Inferior parietal cortex (tissue), 1 donor: ENCODE measurements around the gene EMX1.

Source experiments
- DNase-seq: peaks from one replicate; pipeline ENCODE4 v3.0.0-alpha.2; 2016; ENCODE audit errors: extremely low spot score

Gene EMX1

DNA sequence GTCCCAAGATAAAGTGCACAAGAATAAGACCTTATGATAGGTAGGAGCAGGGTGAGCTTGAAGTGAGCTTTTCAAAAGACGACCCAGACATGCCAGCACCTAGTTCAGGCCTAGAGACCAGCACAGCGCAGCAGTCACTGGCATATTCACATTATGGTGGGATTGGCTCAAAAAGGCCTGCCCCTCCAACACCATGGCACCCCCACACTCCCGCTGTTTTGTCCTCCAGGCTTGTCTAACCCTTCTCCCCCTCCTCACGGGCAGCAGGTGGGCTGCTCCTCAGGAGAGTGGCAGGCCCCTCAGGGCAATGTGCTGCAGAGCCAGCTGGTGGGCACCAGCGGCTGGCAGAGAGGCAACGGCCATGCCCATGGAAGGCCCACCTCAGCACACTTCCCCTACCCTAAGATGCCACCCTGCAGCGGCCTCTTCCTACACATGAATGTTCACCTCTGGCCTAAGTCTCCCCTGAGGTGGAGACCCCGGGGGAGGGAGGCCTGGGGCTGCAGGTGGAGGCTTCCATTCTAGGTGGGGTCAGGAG, 25.6 kb downstream of the EMX1 start:
- DNase-seq = no peak

DNA sequence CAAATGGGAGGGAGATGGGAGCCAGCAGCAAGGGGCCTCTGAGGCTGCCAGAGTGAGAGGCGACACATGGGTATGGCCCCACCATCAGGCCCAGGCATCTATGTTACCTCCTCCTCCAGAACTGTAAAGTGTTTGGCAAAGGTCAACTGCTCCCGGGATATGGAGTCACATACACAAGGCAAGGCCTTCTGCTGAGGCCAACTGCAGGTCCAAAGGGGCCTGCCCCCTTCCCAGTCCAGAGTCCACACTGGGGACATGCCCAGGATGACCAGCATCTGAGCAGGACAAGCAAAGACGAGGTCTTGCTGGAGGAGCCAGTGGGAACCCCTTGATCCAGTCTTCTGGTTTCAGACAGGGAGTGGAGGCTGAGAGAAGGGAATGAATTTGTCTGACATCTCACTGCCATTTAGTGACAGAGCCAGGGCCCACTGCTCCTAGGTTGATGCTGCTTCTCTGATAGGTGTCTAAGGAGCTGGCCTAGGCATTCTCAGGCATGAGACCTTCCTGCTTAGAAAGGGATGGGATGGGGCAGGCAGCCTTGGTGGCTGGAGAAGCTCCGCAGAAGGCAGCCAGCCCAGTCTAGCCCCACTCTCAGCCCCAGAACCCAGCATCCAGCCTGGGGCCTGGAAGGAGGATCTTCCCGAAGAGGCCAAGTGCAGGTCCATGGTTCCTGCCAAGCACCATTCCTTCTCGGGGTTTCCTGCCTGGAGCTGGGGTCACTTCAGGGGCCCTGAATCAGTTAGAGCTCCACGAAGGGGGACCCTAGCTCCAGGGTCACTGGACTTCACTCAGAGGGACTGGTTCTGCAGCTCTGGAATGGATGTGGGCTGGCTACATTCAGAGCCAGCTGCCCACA, 26.4 kb downstream of the EMX1 start:
- DNase-seq = no peak

DNA sequence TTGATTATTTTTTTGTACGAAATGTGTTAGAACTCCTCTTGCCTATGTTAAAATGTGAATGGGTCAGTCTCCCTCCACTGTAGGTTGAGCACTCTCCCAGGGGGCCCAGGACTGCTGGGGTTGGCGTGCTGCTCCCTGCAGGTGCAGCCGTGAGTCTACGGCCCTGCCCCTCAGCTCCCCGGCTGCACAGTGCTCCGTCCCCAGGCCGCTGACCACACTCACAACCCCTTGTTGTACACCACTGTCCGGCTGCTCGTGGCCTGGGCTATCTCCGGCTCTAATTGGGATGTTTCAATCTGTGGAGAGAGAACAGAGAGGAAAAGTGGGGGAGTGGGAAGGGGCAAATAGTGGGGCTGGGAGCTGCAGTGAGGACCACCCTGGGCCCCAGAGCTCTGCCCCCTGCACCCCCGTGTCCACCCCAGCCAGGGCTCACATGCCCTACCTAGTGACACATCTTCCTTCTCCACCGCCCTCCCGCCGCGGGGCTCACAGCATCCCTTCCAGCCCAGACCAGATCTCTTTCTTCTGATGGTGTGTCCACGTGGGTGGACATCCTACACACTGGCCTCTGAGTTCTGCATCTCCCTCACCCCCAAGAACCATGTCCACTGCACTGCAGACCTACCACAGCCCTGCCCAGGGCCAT, 27.6 kb downstream of the EMX1 start:
- DNase-seq = no peak

DNA sequence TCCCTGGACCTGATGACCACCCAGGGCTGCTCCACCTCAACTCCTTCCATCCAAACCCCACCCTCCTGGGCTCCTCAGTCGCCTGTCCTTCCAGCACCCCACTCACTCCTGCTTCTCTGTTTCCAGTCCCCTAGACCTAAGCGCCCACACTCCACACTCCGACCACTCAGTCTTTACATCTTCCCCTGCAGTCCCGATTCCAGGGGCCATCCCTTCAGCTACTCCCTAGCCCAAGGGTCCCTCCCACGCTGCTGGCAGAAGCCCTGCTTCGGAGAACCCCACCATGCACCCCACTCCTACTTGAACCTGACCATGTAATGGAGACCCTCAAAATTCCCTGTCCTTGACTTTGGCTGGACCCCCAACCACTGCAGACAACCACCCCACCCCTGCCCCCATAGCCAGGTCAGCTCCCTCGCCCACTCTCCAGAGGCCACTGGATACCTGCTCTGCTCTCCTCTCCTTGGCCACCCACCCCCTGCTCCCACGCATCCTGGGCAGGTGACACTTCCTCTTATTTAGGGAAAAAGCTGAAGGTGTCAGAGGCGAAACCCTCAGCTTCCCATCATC, 28.2 kb downstream of the EMX1 start:
- no peak for DNase-seq

DNA sequence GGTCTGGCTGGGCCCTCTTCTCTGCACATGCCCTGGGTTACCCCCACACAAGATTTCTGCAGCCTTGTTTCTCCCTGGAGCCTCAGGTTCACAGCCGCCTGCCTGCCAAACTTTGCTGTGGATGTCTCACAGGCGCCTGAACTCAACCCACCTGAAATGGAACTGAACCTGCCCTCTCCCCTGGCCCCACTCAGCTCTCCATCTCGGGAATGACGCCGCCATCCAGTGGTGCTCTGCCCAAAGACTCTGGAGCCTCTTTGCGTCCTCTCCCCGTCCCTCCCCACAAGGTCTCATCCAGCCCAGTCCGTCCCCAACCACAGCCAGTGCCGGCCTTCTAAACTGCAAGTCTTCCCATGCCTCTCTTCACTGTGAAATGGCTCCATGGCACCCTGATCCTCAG, 29.1 kb downstream of the EMX1 start:
- DNase-seq = no peak

DNA sequence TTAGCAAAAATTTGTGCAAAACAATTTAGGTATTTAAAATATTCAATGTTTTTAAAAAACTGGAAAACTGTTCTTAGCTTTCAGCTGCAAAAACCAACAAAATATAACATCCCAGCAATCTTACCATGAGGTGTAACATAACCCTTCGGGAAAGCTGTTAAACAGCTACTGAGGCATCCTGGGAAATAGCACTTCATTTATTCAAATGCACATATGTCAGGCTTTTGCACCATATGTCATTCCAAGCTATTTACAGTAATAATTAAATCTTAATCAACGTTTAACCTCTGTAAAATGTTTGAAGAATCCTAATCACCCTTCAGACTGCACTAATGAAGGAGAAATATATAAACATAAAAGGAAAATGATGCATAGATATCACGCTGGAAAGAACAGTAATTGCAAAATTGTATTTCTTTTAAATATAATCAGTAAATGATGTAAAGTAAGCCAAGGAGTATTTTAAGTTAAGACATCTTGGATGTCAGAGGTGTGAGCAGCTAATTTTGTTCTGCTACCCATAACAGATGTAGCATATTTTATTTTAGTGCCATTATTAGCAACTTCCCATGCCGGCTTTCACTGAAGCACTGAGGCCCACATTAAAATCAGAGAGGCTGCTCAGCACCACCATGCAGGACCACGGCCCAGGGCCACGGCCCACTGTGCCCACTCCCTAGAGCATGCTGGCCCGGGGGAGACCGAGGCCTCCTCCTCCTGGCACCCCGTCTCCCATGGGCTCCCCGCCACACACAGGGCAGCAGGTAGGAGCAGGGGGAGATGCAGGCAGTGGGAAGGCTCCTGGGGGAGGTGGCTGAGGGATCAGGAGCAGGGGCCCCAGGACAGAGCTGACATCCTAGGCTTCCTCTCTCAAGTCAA, 30.9 kb downstream of the EMX1 start:
- peak; percentile 53 for DNase-seq

DNA sequence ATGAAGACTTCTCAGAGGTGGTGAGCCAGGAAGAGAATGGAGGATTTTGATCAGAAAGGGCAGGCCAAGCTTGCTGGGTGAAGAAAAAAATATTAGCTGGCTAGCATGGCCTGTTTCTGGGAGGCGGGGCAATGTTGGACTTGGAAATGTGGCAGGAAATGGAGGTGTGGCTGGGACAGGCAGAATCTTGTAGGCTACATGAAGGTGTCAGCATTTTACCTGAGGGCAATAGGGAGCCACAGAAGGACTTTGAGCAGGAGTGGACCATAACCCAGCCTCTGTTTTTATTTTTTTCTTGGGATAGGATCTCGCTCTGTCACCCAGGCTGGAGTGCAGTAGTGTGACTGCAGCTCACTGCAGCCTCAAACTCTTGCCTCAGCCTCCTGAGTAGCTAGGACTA, 31.7 kb downstream of the EMX1 start:
- DNase-seq = no peak

DNA sequence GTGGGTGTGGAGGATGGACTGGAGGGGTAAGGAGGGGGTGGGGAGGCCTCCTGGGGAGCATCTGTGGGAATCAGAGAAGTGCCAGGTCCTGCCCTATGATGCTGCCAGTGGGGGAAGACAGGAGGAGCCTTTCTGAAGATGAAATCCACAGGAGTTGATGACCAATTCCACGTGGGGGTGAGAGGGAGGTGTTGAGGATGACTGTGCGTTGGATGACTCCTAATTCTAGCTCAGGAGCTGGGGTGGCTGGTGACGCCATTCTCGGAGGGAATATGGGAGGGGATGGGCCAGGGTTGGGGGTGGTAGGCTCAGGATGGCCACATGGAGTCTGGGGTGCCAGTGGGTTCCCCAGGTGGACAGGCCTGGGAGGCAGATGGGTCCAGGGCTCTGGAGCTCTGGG, 32.3 kb downstream of the EMX1 start:
- DNase-seq = no peak

DNA sequence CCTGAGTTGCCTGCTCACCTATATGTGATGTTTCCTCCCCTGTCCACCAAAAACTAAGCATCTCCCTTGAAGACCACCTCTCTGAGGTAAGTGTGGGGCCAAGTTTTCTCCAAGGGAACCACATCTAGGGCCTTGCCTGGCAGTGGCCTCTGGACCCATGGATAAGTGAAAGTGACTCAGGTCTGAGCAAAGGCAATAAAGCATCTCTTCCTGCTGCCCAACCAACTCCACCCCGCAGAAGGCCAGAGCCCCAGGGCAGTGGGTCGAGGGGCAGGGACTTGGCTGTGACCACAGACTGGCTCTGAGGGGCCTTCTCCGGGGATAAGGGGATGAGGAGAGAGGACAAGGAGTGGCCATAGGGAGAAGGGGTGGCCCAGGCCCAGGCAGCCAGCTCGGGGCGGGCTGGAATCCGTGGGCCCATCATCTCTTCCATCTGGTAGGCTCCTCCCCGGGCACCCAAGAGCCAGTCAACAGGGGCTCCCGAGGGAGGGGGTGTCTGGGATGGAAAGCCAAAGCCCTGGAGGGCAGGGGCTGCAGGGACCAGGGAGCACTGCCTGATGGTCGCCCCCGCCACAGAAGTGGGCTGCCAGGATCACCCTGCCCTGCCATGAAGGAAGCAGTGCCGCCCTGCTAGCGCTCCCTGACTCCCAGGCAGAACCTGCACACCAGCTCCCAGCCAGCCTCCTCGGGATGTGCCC, 33.4 kb downstream of the EMX1 start:
- no peak for DNase-seq

DNA sequence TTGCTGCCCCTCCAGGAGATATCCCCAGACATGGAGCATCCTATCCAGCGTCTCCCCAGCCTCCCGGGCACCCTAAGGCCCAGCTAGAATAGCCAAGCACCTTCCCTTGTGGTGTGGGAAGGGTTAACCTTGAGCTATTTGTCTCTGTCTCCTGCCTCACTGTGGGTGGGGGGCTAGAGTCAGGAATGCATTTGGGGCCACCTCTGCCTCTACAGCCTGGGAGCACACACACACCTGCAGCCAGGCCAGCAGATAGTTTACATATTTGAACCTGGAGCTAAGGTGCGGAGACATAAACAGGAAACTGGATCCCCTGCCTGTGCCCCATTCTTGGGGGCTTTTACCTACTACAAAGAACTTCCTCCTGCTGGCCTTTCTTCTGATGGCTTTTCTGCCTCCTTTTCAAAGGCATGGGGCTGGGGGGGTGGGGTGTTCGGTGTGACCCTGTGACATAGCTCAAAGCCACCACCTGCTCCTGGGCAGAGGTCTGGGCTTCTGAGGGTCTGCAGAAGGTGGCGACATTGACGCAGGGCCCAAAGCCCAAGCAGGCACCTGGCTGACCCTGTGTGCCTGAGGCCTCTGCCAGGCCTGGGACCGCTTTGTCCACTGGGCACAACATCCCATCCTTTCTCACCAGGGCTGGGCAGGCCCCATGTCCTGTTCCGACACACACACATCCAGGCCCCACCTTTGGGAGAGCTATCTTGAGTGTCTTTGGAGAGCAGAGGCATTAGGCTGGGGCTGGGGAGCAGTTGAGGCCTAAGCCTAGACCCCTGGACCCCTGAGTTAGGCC, 34.2 kb downstream of the EMX1 start:
- no peak for DNase-seq

DNA sequence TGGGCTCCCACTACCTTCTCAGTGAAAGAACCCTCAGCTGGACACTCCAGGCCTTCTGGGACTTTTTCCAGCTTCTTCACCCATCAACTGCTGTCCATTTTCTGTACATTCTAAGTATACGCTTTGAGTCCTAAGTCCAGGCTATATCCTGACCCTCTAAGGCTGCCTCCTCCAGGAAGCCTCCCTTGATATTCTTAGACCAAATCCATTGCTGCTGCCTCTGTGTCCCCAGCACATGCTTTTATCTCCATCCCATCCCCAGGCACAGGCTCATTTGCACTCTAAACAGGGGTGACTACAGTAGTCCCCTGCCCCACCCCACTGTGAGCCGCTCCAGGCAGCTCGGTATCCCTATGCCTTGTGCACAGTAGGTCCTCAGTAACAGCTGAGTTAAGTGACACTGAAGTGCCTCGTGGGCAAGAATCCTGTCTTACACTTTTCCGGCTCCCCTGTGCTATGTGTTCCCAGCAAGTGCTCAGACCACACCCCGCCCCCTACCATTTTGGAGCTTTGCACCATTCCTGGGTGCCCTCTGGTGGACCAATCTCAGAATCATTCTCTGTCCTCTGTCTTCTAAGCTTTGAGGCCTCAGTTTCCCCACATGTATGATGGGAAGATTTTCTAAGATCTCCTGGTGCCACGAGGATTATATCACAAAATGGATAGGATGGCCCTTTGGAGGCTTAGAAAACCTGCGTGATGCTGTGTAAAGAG, 34.9 kb downstream of the EMX1 start:
- no peak for DNase-seq

DNA sequence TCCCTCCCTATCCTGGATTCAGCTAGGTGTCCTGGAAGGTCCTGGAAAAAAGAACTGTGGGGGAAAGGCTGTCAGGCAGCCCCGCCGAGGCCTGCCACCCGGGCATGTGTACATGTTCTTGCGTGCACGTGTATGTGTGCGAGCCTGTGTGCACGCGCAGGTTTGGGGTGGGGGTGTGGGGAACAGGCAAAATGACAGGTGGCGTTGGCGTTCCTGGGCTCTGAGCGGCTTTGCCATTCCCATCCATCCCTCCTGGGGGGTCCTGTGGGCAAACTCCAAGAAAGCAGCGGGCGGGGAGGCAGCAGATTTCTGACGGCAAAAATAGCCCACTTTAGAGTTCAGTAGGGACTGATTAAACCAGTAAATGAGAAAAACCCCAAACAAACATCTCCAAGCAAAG, 35.6 kb downstream of the EMX1 start:
- no peak for DNase-seq

DNA sequence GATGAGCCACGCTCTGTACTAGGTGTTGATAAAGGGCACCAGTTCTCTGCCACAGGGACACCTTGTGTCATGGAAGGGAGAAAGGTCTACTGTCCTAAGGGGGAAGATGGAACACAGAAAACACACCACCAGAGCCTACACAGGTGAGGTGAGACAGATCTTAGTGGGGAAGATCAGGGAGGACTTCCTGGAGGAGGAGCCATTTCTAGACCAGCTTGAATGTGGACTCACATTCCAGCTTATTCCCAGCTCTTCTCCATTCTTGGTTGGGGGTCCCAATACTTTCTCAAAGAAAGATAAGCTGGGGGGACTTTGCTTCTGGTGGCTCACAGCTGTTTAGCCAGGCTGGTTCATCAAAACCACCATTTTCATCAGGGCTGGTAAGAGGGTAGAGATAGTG, 36.2 kb downstream of the EMX1 start:
- no peak for DNase-seq

DNA sequence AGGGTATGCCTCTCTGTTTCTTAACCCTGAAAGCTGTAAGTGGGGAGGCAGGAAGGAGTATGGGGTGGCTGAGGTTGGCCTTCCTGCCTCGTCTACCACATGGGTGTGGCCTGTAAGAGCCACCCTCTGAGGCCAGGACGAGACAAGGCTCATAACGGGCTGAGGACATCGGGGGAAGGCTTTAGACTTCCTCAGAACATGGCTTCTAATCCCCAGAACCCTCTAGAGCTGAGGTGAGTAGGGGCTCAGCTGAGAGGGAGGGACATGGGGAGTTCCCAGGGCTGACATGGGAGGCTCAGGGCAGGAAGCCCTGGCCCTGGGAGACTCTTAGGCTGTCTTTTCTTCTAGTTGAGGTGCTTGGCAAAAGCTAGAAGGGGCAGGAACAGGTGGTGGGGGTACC, 36.7 kb downstream of the EMX1 start:
- no peak for DNase-seq

DNA sequence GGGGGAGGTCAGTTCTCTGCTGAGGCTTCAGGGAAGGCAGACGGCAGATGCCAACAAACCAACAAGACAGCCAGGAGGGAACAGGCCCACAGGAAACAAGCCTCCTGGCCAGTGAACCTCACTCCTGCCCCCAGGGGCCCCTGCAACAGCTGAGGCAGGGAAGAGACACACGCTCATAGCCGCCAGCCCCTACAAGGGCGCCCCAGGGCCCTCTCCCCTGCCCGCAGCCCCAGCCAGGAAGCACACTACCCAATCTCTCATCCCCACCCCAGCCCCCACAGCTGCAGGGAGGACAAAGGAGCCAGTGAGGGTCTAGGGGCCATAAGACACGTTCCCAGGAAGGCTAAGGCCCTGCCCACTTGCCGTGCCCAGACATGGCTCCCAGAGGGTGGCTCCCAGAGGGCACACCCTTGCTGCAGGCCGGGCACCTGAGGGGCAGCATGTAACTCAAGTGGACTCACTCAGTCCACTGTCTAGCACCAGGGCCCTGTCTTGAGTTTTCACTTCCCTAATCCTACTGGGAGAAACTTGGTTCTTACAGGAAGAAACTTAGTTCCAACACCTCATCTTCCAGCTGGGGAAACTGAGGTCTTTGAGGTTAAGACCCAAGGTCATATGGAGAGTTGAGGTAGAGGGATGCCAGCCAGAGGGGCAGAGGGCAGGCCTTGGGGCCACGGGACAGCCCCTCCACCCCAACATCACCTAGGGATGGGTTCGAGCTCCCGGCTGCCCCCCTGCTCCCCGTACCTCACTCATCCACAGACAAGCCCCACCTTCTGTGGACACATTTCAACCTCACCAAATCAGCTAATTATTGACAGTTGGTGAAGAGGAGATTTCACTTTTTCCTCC, 37.3 kb downstream of the EMX1 start:
- DNase-seq = no peak

DNA sequence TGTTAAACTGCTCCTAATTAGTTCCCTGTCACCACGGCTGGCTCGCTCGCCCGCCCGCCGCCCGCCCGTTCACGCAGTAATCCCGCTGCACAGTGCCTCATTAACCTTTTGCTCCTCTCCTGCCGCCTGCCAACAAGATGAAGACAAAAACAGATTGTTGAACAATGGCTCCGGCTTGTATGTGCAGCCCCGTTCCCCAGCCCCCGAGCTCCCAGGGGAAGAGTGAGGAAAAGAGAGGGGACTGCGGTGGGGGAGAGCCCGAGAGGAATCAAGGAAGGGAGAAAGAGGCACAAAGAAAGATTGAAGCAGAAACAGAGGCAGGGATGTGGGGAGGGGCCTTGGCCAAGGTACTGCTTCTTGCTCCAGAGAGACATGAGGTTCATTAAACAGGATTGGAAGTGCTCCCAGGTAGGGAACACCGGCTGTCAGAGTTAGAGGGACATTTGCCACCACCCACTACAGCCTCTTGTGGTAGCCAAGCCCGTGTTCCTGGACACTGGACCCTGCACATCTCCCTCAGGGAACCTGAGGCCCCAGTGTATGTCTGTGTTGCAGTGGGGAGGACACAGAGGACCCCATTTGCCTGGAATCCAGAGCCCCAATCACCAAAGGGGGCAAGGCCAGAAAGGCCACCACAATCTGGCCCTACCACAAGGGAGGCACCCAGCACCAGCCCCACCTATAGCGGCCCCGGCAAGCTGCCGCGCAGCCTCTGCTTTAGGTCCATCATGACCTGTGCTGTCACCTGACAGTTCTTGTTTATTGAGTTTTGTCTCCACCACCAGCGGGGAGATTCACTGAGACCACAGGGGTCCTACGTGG, 38.1 kb downstream of the EMX1 start:
- DNase-seq = no peak

DNA sequence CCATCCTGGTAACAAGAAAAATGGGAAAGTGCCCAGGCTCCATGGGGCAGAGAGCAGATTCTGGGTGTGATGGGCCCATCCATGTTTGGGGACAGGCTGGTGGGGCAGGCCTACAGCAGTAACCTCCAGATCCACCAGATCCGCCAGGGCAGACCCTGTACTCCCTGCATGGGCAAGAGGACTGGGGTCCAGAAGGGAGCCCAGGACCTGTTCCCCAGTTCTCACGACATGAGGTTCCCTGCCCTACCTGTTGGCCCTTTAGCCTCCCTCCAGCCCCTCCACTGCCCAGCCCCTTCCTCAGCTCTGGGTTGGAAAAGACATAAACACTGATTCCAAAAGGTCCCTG, 38.7 kb downstream of the EMX1 start:
- DNase-seq = no peak

DNA sequence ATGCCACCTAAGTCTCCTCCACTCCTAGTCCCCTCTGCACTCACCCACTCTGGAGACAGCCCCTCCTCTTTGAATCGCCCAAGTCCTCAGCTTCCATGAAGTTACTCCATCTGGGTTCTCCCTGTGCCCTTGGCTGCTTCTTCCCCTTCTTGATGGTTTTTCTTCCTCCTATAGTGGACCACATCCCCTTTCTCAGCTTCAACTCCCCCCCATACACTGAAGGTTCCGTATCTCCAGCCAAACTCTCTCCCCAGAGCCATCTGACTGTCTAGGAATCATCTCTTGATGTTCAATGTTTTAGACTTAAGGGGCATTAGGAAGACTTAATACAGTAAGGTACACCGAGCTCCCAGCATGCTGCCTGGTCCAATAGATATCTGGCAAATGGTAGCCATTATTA, 39.6 kb downstream of the EMX1 start:
- DNase-seq = no peak
